ENCODE results near the gene GSK3B. TPM values are rescaled to one million over a fixed set of nuclear protein-coding genes. Genes with fewer than 3 reads are reported as not detected.

Gene GSK3B
- polyA plus RNA-seq, 1 donor (not counting 4 experiments of a cell fraction or from before 2014, with no cell fraction given) = 73.3 TPM

GRCh38 chr3:119973018-119973646, 121.1 kb downstream of the GSK3B start:
- DNase-seq (ENCODE audit: low read depth, low spot score) (peak; percentile 21), FAIRE-seq (peak; percentile 32)
- Histone ChIP-seq H3K9me1 (ENCODE audit: control insufficient read depth, extremely low read depth, insufficient read depth, low read length) (no peaks in the 10 kb centered on the region), H3K79me2 (ENCODE audit: control insufficient read depth, insufficient read depth, low read length) (peaks cover 90% of the 10 kb centered on the region), H3K9me3 (ENCODE audit: control insufficient read depth, low read depth, low read length) (no peaks in the 10 kb centered on the region), H3K36me3 (ENCODE audit: control insufficient read depth in 2 of 2, extremely low read depth in 1 of 2, insufficient read depth in 2 of 2, low read length in 2 of 2) (no peaks in the 10 kb centered on the region), H3K4me3 (ENCODE audit: control insufficient read depth in 2 of 3, extremely low read depth in 1 of 3, insufficient read depth in 2 of 3, low read depth in 1 of 3, low read length in 3 of 3) (no peak overlapping the region), H3K9ac (ENCODE audit: control insufficient read depth, extremely low read depth, insufficient read depth, low read length) (no peak overlapping the region), H4K20me1 (ENCODE audit: control insufficient read depth, extremely low read depth, insufficient read depth, low read length) (peaks cover 22% of the 10 kb centered on the region), H3K4me2 (ENCODE audit: control insufficient read depth, extremely low read depth, insufficient read depth, low read depth, low read length) (no peak overlapping the region), H3K27me3 (ENCODE audit: control insufficient read depth, extremely low read depth, insufficient read depth, low read length) (no peaks in the 10 kb centered on the region), H3K27ac (ENCODE audit: control insufficient read depth, insufficient read depth, low read length) (no peak overlapping the region), H3K4me1 (ENCODE audit: control insufficient read depth, extremely low read depth, insufficient read depth, low read length) (peaks cover 35% of the 10 kb centered on the region), H2AFZ (ENCODE audit: control insufficient read depth, low read length) (no peak overlapping the region)
- TF ChIP-seq CTCF (optimal IDR thresholded peaks at IDR 0.05 in 1 of 3, IDR thresholded peaks at IDR 0.05 in 1 of 3, conservative IDR thresholded peaks at IDR 0.05 in 1 of 3; ENCODE audit: extremely low read depth in 1 of 3, insufficient read depth in 2 of 3, low read length in 3 of 3) = no peak
- no peak for TF ChIP-seq EZH2 (IDR thresholded peaks at IDR 0.05; ENCODE audit: low read length)
- dilution Hi-C loops (cut with MboI; ENCODE audit: extremely low pct_ligation_motif_present, low sequenced_read_pairs) = no loop called here

- Histone ChIP-seq H3K36me3 (ENCODE audit: control insufficient read depth in 2 of 2, extremely low read depth in 1 of 2, insufficient read depth in 2 of 2, low read length in 2 of 2) (no peaks in the 10 kb centered on the region), H3K79me2 (ENCODE audit: control insufficient read depth, insufficient read depth, low read length) (peaks cover 86% of the 10 kb centered on the region), H3K27ac (ENCODE audit: control insufficient read depth, insufficient read depth, low read length) (no peak overlapping the region), H3K9ac (ENCODE audit: control insufficient read depth, extremely low read depth, insufficient read depth, low read length) (no peak overlapping the region), H3K4me1 (ENCODE audit: control insufficient read depth, extremely low read depth, insufficient read depth, low read length) (peaks cover 17% of the 10 kb centered on the region), H3K9me1 (ENCODE audit: control insufficient read depth, extremely low read depth, insufficient read depth, low read length) (no peaks in the 10 kb centered on the region), H3K27me3 (ENCODE audit: control insufficient read depth, extremely low read depth, insufficient read depth, low read length) (no peaks in the 10 kb centered on the region), H3K4me3 (ENCODE audit: control insufficient read depth in 2 of 3, extremely low read depth in 1 of 3, insufficient read depth in 2 of 3, low read depth in 1 of 3, low read length in 3 of 3) (no peak overlapping the region), H3K4me2 (ENCODE audit: control insufficient read depth, extremely low read depth, insufficient read depth, low read depth, low read length) (no peak overlapping the region), H3K9me3 (ENCODE audit: control insufficient read depth, low read depth, low read length) (no peaks in the 10 kb centered on the region), H2AFZ (ENCODE audit: control insufficient read depth, low read length) (no peak overlapping the region), H4K20me1 (ENCODE audit: control insufficient read depth, extremely low read depth, insufficient read depth, low read length) (peaks cover 11% of the 10 kb centered on the region)
- DNase-seq (ENCODE audit: low read depth, low spot score) (no peak), FAIRE-seq (peak; percentile 48)
- dilution Hi-C loops (cut with MboI; ENCODE audit: extremely low pct_ligation_motif_present, low sequenced_read_pairs) = no loop called here
- TF ChIP-seq CTCF (optimal IDR thresholded peaks at IDR 0.05 in 1 of 3, IDR thresholded peaks at IDR 0.05 in 1 of 3, conservative IDR thresholded peaks at IDR 0.05 in 1 of 3; ENCODE audit: extremely low read depth in 1 of 3, insufficient read depth in 2 of 3, low read length in 3 of 3) (no peak), EZH2 (IDR thresholded peaks at IDR 0.05; ENCODE audit: low read length) (no peak)
Measured at GRCh38 chr3:119969759-119970158, 124.5 kb downstream of the GSK3B start.
